CD4-positive, alpha-beta T cell treated with Interleukin-21 for 1 hour (primary cell): ENCODE results near the gene RGPD8.
"Not testable (repeated sequence)": the region's sequence is repeated elsewhere in the genome, so short reads cannot be mapped to it uniquely, and the experiment has no call there.

ENCODE experiments used
- DNase-seq: peaks from one replicate; pipeline ENCODE4 v3.0.0-alpha.2; 2020

Gene RGPD8

DNA sequence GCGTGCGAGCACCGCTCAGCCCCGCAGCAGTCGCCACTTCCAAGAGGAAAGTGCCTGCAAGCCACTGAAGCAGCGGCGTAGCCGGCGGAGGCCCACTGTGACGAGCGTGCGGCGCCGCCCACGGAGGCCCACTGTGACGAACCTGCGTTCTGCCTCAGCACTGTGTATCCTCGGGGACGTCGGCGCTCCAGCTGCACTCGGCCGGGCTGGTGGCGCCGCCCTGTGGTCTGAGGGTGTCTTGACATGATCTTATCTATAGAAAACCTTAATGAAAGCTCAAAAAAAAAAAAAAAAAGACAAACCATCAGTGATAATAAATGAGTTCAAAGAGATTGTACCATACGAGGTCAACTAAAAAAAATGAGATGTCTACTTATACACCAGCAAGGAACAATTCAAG is at the start of gene RGPD8:
TSS of gene RGPD8 (minus strand) at position 166 of the 400 bp plus-strand sequence. CDS start 192 bp downstream, outside the sequence.
- peak; percentile 93 for DNase-seq

DNA sequence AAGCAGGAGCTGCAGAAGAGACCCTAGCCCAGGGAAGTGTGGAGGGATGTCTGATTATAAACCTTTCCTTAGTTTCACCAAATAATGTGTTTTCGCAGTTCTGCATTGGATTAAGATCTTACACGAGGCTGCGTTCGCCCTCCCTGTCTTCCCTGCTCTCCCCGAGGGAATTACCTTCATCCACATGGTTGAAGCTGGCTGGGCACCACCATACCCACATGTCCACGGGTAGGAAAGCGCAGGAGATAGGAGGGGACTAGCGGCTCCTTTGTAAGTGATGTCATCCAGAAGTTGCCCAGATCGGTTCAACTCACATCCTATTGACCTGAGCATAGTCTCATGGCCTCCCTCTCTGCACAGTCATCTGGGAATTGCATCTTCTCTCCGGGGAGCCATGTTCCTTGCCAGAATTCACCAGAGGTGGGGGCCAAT is 49.6 kb upstream of the RGPD8 start:
- no peak for DNase-seq

DNA sequence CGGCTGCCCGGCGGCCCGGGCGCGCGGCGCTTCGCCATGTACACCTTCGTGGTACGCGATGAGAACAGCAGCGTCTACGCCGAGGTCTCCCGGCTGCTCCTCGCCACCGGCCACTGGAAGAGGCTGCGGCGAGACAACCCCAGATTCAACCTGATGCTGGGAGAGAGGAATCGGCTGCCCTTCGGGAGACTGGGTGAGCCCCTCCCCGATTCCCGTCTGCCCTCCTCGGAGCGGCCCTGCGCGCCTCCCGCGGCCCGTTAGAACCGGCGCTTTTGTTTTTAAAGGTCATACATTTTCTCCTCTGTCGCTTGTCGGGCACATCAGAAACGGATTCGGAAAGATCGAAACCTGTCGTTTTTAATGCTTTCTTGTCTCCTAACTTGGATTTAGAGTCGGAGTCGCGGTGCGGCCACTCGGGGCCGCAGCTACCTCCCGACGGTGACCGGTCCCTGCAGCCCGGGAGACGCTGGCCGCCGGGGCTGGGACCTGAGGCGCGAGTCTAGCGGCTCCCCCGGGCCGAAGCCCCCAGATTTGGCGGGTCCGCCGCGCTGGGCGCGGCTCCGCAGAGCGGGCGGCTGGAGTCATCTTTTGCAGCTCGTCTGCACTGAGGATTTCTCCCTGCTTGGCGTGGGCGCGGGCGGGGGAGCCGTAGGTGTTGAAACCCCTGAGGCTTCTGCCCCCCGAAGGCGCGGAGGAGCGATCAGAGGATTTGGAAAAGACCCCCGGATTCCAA is 49.0 kb upstream of the RGPD8 start:
- peak; percentile 13 for DNase-seq

DNA sequence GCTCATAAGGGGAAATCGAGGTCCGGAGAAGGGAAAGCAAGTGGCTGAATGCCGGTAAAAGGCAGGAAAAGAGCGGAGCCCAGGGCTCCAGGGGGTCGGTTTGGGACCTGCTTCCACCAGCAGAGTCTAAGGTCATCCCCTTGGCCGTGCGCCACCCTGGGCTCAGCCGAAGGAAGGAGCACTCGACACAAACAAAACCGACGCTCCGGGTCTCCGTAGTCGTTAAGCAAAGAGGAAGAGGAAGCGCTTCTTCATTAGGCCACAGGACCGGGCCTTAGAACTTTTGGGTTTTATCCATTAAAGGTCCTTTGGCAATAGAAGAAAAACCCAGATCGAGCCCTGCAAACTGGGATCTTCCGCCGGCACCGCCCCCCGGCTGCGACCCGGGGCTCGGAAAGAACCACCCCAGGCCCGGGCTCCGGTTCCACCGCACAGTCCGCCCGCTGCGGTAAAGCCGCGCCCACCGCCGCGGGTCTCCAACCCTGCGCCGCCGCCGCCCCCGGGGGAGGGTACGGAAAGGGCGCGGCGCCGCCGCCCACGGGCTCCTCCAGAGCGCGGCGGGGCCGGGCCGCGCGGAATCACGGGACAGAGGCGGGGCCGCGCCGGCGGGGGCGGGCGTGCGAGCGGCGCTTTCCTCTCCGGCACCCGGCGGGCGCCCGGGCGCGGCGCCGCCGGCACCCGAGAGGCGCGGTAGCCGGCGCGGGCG is 48.2 kb upstream of the RGPD8 start, which contains the start of gene TTL:
TSS of gene TTL (plus strand) at position 629 of the 706 bp plus-strand sequence. CDS start 189 bp downstream, outside the sequence.
- peak; percentile 81 for DNase-seq

DNA sequence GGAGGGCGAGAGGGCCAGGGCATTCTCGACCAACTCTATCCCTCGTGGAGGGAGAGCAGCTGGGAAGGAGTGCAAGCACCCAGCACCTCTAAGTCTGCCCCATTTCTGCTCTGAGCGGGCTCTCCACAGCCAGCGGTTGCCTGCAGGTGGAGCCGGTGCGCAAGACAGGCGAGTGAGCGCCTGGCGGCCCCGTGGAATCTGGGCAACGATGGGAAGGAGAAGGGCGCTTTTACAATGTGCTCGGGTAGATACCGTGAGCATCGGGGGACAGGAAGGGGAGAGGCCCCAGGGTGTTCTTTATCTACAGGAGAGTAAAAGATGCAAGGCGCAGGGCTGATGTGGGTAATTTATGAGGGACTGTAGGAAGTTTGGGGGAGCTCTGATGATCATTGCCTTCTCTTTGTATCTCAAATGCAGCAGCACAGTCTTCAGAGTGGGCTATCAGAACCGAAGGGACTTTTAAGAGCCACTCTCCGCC is 47.6 kb upstream of the RGPD8 start:
- DNase-seq = peak; percentile 82

DNA sequence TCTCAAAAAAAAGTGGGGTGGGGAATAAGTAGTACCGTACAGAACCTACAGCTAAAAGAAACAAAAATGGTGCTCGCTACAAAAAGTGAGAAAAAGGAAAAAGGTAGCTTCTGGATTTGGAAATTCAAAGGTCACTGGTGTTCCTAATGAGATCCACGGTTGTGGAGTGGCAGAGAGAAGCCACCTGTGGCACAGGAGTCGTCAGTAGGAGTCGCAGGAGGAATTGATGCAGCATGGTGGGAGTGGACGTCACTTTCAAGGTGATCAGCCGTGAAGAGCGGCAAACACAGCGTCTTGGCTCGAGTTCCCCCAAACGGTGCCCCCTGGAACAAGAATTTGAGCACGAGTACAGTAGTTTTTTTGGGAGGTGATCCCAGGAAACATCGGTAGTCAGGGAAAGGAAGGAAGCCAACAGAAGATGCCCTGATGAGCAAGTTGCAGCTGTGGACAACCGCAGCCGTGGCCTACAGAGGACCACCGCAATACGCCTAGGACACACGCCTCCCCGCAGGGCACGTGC is 47.1 kb upstream of the RGPD8 start:
- peak; percentile 39 for DNase-seq

DNA sequence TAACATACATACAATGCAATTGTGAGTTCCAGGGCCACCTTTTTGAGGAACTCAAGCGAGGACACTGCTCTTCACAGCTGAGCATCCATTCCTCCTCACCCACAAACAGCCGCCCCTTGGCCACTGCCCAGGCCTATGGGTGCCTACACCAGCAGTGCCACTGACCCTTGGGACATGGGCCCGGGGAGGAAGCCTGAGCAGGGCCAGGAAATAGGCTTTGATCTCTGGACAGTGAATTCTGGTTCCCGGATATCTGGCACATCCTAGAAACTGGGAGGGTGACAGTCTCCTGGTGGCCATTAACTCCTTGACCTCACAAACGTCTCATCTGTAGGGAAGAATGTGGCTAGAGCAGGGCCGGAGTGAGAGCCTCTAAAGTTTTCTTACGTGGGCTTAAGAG is 43.0 kb upstream of the RGPD8 start:
- no peak for DNase-seq

DNA sequence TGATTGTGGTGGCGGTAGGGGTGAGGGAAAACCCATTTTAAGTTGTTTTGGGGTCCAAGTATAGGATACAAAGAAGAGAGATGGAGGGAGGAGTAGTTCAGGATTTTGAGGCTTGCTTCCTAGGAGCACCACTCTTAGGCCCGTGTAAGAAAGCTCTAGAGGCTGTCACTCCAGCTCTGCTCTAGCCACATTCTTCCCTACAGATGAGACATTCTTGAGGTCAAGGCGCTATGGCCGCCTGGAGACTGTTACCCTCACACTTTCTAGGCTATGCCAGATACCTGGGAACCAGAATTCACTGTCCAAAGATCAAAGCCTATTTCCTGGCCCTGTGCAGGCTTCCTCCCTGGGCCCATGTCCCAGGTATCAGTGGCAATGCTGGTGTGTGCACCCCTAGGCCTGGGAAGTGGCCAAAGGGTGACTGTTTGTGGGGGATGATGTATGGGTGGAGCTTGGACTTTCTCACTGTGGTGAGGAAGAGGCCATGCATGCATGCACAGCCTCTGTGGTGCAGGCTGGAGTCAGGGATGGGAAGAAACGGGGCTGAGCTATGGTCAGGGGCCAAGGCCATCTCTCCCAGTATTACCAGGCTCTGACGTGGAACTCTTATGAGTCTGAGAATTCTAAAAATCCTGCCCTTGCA is 41.5 kb upstream of the RGPD8 start:
- DNase-seq = no peak

DNA sequence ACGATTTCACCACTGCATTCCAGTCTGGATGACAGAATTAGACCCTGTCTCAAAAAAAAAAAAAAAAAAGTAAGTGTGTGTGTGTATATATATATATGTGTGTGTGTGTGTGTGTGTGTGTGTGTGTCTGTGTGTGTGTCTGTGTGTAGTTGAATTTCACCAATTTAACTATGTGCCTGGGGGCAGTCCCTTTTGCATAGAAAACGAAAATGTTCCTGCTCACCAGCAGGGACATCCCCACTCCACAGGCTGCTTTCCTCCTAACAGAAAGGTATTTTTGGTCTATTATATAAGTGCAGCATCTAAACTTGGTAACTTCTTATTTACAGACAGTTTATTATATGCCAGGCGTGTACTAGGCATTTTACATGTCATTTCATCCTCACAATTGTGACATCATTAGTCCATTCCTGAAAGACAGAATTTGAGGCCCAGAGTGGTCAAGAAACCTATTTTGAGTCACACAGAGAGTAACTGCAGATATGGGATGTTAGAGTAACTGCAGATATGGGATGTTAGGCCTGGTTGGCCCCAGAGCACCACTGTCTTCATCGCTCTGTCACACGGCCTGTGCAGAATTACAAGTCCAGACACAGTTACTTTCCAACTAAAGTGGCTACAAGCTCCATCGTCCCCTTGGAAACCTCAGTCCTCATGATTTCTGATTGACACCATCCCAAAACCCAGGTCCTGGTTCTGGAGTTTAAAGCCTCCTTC is 39.3 kb upstream of the RGPD8 start:
- DNase-seq = no peak

DNA sequence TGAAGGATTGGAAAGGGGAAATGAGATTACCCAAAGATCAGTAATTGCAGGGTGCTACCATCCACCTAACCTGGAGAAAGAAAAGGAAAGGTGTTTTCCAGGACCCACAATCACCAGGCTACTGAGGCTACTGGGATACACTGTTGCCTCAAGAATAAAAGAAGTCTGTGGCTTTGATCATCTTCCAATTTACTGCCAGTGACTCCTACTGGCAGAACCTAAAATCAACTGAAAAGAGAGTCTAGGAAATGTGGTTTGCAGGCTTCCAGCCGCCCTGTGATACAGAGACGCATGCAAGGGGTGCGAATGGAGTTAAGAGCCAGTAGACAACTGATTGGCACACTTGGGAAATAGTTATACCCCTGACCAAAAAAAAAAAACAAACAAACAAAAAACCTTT is 31.9 kb upstream of the RGPD8 start:
- no peak for DNase-seq

DNA sequence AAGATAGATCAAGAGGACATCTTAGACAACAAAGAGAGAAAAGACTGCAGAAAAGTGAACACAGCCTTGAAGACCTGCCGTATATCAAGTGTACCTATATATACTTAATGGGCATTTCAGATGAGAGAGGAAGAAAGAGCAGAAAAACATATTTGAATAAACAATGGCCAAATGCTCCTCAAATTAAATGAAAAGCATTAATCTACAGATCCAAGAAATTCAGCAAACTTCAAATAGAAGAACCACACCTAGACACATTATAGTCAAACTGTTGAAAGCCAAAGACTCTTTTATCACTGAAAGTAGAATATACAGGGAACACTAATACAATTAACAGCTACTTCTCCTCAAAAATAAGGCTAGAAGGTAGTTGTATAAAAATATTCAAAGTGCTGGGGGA is 29.8 kb upstream of the RGPD8 start:
- DNase-seq = no peak

DNA sequence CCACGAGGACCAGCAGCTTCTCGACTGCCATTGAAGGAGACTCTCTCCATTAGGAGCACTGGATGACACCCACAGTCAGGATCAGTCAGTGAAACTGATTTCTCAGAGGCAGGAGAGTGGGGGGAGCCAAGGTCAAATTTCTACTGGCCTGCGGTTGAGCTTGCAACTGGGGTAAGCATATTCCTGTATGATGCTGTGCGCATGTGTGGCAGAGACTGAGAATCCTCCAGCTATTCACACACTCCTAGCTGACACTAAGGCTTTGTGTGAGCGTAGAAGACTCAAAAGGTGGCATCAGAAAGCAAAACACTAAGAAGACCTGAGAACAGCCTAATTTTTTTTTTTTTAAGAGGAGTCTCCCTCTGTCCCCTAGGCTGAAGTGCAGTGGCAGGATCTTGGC is 28.7 kb upstream of the RGPD8 start:
- DNase-seq = no peak

DNA sequence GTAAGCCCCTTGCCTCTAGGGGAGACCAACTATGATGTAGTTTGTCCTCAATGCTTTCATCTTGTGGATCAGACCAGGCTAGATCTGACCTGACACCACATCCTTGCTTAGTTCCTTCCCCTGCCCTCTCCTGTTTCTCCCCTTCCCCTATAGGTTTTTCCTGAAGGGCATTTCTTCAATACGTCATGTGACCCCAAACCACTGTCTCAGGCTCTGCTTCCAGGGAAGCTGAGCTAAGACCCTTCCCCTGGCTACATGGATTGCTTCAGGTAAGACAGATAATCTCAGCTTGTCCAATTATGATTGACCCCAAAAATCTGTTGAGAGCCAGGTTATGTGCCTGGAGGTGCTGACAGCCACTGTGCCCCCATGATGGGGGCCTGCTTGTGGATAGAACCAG is 25.9 kb upstream of the RGPD8 start:
- no peak for DNase-seq

DNA sequence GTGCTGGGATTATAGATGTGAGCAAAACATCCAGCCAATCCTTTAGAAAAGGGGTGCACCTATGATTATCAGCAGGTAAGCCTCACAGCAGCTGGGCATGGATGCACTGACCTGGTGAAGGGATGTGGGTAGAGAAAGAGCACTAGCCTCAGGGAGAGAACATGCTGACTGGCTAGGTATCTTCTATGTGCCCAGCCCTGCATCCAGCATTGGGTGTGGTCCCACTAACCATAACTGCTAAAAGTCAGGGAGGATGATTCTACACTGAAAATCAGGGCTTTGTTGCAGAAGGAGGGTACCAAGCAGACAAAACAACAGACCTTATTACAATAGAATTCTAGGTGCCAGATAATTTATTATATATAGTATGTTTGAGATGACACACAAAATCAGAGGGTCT is 21.1 kb upstream of the RGPD8 start:
- no peak for DNase-seq

DNA sequence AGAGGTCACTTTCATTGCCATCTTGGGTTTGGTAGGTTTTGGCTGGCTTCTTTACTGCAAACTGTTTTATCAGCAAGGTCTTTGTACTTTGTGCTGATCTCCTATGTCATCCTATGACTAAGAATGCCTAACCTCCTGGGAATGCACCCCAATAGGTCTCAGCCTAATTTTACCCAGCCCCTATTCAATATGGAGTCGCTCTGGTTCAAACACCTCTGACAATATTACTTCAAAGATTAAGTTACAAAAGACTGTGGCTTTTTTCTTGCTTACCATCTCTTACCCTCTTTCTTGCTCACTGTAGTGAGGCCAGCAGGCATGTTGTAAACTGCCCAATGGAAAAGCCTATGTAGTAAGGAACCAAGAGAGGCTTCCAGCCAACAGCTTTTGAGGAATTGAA is 17.9 kb upstream of the RGPD8 start:
- no peak for DNase-seq

DNA sequence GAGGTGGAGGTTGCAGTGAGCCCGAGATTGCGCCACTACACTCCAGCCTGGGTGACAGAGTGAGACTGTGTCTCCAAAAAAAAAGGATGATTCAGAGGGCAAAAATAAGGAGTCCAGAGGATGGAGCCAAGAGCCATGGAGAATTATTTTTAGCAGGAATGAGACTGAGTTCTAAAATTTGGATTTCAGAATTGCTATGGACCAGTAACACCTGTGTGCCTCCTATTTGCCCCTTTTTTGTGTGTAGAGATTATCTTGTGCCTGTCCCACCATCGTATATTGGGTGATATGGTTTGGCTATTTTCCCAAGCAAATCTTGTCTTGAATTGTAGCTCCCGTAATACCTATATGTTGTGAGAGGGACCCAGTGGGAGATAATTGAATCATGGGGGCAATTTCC is 16.4 kb upstream of the RGPD8 start:
- no peak for DNase-seq

DNA sequence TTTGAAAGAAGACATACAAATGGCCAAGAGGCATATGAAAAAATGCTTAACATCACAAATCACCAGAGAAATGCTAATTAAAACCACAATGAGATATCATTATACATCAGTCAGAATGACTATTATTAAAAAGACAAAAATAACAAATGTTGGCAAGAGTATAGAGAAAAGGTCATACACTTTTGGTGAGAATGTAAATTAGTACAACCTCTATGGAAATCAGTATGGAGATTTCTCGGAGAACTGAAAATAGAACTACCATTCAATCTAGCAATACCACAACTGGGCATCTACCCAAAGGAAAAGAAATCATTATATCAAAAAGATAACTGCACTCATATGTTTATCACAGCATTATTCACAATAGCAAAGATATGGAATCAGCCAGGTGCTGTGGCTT is 10.8 kb upstream of the RGPD8 start:
- DNase-seq = not testable (repeated sequence)

DNA sequence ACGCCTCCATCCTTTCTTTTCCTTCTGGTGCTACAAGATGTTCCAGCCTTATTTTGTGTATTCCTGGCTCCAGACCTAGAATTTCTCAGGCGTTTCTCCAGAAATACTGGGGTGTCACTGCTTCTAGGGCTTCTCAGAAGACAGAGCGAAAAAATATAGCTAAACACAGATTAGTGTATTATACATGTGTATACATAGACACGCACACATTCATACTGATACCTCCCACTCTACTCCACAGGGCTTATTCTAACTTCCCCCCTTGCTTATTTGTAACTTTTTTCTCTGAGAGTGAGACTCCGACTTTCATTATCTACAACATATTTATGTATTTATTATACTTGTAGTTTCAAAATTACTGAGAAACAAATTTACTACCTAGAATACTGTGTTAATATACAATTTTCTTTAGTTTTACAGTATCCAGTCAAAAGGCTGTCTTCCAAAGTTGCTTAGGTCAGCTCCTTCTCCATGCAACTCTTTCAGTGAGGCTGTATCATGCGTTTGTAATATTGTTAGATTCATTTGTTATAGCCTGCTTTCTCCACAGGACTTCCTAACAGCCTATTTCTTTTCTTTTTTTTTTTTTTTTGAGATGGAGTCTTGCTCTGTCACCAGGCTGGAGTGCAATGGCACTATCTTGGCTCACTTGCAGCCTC is 5.3 kb upstream of the RGPD8 start:
- DNase-seq = not testable (repeated sequence)

DNA sequence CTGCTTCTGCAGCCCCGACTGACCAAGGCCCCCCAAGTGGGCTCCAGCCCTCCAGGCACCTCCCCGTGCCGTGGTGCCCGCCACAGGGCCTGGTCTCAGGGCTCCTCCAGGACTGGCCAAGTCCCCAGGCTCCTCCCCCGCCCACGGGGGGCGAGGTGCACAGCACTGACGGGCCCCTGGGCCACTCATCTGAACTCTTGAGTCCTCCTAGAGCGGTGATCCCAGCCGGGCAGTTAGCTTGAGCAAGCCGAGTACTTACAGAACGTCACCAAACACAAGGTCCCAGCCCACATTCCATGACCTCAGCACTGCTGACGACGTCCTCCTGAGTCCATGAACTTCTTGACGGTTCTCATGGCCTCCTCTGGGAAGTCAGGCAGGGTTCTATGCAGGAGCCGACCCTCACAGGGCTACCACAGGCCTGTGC is 4.0 kb upstream of the RGPD8 start:
- not testable (repeated sequence) for DNase-seq

DNA sequence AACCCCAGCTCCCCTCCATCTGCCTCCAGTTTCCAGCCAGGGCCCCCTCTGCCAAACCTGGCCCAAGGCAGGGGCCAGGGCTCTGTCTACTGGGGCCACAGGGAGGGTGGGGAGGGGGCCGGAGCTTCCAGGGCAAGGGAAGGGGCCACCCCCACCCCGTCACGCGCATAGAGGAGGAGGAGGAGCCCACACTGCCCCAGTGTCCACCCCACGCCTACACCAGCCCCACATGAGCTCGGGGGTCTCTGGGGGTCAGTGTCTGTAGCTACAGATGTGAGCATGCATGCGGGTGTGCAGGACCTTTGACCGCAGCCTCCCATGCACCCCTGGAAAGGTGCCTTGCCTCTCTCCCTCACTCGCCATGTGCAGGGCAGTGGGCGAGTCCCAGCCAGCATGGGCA is 3.5 kb upstream of the RGPD8 start:
- DNase-seq = not testable (repeated sequence)

DNA sequence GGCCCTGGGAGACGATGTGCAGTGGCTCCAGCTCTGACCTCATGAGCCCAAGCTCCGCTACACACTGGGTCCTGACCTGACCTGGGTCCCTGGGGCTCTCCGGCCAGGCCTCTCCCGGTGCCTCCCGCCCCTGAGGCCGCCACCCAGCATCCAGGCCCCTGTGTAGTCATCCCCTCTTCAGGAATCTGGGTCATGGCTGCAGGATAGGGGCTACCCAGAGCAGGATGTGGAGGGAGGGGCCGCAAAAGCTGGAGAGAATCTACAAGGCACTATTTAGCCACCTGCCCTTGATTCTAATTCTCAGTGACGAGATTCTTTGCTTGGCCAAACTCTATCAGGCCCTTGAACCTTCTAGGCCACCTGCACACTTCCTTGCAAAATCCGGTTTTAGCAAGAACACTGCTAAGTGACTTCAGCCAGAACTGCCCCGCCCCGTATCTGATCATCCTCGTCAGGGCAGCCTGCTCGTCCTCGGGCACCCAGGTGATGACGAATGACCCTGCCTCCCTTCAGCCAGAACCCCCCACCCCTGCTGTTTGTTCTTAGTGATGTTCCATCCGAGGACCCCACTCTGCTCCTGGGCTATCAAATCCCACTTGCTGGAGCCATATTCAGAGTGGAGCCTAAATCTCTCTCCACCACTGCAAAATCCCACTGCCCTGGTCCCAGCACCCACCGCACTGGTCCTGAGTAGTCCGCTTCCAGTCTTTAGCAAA is 2.4 kb upstream of the RGPD8 start:
- DNase-seq = not testable (repeated sequence)
